ENCODE results near the gene FALEC.

DNA sequence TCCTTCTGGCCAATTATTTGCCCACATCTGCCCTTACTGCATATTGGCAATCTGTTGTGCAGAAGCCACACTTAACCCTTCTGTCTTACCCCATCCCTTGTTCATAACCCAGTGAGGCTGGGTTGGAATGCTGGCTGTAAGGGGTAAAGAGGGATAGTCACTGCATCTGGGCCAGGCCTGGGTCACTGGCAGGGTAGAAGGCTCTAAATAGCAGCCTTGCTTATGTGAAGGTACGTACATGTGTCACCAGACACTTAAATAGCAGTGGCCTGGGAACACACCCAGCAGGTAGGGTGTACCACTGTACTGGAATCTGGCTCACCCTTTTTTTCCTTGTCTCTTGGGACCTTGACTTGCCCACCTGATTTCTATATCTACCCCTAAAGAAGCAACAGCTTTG is 38.2 kb upstream of the FALEC start:
- TF ChIP-seq, protein P1, sequence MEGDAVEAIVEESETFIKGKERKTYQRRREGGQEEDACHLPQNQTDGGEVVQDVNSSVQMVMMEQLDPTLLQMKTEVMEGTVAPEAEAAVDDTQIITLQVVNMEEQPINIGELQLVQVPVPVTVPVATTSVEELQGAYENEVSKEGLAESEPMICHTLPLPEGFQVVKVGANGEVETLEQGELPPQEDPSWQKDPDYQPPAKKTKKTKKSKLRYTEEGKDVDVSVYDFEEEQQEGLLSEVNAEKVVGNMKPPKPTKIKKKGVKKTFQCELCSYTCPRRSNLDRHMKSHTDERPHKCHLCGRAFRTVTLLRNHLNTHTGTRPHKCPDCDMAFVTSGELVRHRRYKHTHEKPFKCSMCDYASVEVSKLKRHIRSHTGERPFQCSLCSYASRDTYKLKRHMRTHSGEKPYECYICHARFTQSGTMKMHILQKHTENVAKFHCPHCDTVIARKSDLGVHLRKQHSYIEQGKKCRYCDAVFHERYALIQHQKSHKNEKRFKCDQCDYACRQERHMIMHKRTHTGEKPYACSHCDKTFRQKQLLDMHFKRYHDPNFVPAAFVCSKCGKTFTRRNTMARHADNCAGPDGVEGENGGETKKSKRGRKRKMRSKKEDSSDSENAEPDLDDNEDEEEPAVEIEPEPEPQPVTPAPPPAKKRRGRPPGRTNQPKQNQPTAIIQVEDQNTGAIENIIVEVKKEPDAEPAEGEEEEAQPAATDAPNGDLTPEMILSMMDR (IDR thresholded peaks at IDR 0.05; ENCODE audit: insufficient read depth, low read length, poor library complexity, severe bottlenecking) = no peak
- no peak for TF ChIP-seq EZH2phosphoT487 (conservative IDR thresholded peaks at IDR 0.05; ENCODE audit: low read length)
